Activated CD4-positive, alpha-beta memory T cell treated with anti-CD3 and anti-CD28 coated beads for 36 hours (primary cell): Measurements from ENCODE around the gene ZNF668. TPM values are rescaled to one million over a fixed set of nuclear protein-coding genes. Genes with fewer than 3 reads are reported as not detected.
"Not testable (repeated sequence)": the region's sequence is repeated elsewhere in the genome, so short reads cannot be mapped to it uniquely, and the experiment has no call there.

Experiments
- CTCF ChIA-PET: fragments of 350-600 bp; sonication (Branson Sonifier 250); formaldehyde crosslinking; loops from one replicate; lab custom pipeline; 2021; ENCODE audit warnings: antibody characterized with exemption, inconsistent platforms; lab: Charles Lee
- POLR2A ChIA-PET: fragments of 350-600 bp; sonication (Branson Sonifier 250); formaldehyde crosslinking; loops from one replicate; lab custom pipeline; 2021; ENCODE audit warnings: antibody characterized with exemption; lab: Charles Lee
- DNase-seq: peaks from one replicate; pipeline ENCODE4 v3.0.0-alpha.2; 2020
- H3K27ac Mint-ChIP-seq: one replicate; pipeline ENCODE4 v1.8.0; 2021; ENCODE audit warnings: mixed read lengths
- H3K27me3 Mint-ChIP-seq: one replicate; pipeline ENCODE4 v1.8.0; 2021; ENCODE audit warnings: mixed read lengths
- H3K36me3 Mint-ChIP-seq: one replicate; pipeline ENCODE4 v1.8.0; 2021; ENCODE audit warnings: mixed read lengths
- H3K4me1 Mint-ChIP-seq: one replicate; pipeline ENCODE4 v1.8.0; 2021; ENCODE audit warnings: low read depth, mixed read lengths
- H3K4me3 Mint-ChIP-seq: one replicate; pipeline ENCODE4 v1.8.0; 2021; ENCODE audit warnings: mild to moderate bottlenecking, mixed read lengths
- H3K9me3 Mint-ChIP-seq: one replicate; pipeline ENCODE4 v1.8.0; 2021; ENCODE audit warnings: mixed read lengths
- intact Hi-C: fragments of 100-400 bp; cut with micrococcal nuclease; formaldehyde crosslinking; loops from one replicate; pipeline ENCODE4 v1.15.1; 2023
- total RNA-seq, 2 experiments: library from RNA; stranded (reverse); gene quantifications; one replicate each; pipeline ENCODE4 v1.2.3, GENCODE V29; 2021

The ZNF668 gene
- total RNA-seq, 2 experiments from 2014 or later: 11.4 to 13.3 TPM

- H3K4me1 Mint-ChIP-seq: peaks cover 23% of the 10 kb centered on the region
- peaks cover 12% of the 10 kb centered on the region for H3K36me3 Mint-ChIP-seq
- H3K4me3 Mint-ChIP-seq: no peak overlapping the region
- ChIA-PET POLR2A (no interaction called here), CTCF (interaction anchor here (1.2 kb wide), 1 partner anchor 32 kb away, joined by 3 read pairs; no protein-coding TSS in a partner anchor)
- H3K9me3 Mint-ChIP-seq: no peaks in the 10 kb centered on the region
- H3K27me3 Mint-ChIP-seq: no peaks in the 10 kb centered on the region
- intact Hi-C loops: no loop called here
- no peak for DNase-seq
- no peak overlapping the region for H3K27ac Mint-ChIP-seq
Observed at GRCh38 chr16:31110106-31111034, 36.3 kb upstream of the ZNF668 start.

DNA sequence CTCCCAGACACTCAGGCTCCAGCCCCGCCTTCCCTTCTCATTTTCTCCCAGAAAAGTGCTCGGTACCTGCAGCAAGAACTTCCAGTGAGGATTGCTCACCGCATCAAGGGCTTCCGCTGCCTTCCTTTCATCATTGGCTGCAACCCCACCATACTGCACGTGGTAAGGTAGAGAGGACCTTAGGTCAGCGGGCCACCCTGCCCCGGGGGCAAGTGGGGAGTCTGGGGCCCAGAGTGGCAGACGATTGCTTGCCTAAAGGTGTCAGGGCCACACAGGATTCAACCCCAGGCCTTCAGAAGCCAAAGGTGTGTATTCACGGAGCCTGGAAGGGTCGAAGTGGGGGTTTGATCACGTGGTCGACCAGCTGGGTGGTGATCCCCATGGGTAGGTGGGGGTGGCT lies 35.6 kb upstream of the ZNF668 start:
- no peak for DNase-seq
- intact Hi-C loops: loop anchor here (2.0 to 5.0 kb wide), 2 partner anchors 15 to 77 kb away; partner anchors contain the start of genes STX4 and VKORC1
- ChIA-PET CTCF (interaction anchor here (1.2 kb wide), 2 partner anchors 33 to 125 kb away, joined by 3 read pairs; partner anchors contain the start of gene HSD3B7), POLR2A (no interaction called here)
- Mint-ChIP-seq H3K4me1 (peaks cover 23% of the 10 kb centered on the region), H3K9me3 (no peaks in the 10 kb centered on the region), H3K36me3 (peaks cover 12% of the 10 kb centered on the region), H3K4me3 (peak overlapping the region; percentile 70), H3K27me3 (no peaks in the 10 kb centered on the region), H3K27ac (no peak overlapping the region)

DNA sequence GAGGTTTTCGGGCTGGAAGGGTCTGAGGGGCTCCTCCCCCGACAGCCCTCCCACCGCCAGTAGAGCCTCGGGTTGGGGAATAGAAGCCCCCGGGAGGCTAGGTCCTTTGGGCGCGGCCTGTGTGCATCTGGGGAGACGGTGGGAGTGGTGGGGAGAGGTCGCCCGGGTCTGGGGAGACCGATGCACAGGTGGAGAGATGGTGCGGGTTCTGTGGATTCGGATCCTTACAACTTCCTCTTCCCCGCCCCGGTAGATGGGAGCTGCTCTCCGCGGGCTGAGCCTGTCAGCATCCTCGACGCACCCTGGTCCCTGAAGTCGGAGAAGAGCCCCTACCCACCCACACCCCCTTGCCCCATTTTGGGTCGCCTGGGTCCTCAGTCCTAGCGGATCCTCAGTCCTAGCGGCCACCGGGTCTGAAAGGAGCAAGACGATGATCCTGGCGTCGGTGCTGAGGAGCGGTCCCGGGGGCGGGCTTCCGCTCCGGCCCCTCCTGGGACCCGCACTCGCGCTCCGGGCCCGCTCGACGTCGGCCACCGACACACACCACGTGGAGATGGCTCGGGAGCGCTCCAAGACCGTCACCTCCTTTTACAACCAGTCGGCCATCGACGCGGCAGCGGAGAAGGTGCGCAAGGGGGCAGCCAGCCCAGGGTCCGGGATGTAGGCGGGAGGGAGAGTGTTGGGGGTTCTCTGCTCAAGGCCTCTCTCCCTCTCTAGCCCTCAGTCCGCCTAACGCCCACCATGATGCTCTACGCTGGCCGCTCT lies 34.9 kb upstream of the ZNF668 start:
- POLR2A ChIA-PET: interaction anchor here (2.7 kb wide), 1 partner anchor 8 kb away, joined by 9 read pairs; the partner anchor contains the start of gene KAT8
- intact Hi-C loops: loop anchor here (2.0 to 5.0 kb wide), 2 partner anchors 14 to 77 kb away; partner anchors contain the start of genes STX4 and VKORC1

DNA sequence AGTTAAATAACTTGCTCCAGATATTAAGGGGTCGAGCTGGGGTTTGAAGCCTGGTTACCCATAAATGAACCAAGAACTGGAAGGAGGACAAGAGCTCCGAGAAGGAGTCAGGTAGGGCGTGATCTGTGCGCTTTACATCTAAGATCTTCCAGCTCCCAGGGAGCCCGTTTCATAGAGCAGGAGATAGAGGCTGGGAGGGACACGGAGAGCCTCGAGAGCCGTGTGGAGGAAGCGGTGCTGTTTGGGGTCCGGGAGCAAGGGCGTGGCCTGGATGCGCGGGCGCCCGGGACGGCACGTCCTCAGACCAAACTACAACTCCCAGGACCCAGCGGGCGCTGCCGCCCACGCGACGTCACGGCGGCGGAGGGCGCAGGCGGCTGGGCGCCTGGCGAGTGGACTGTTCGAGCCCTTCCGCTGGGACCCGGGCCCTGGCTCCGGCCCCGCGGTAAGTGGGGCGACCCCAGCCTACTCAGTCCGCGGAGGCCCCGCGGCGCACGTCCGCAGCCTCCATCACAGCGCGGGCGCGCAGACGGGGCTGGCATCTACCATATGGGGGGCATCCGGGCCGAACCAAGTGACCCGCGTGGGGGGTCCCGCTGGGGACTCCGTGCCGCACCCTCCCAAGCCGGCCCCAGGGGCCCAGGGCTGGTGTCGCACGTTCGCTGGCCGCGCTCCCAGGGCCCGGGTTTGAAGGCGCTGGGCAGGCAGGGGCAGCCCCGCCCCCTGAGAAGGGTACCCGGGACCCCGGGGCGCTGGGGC lies 34.2 kb upstream of the ZNF668 start, which contains the start of gene BCKDK:
Gene BCKDK (plus strand): TSS at position 352 of the 759 bp plus-strand sequence. CDS start 838 bp downstream, outside the sequence.
- DNase-seq: peak; percentile 84
- Mint-ChIP-seq H3K9me3 (no peaks in the 10 kb centered on the region), H3K4me1 (peaks cover 18% of the 10 kb centered on the region), H3K27me3 (no peaks in the 10 kb centered on the region), H3K27ac (peak within 1 kb of the TSS; percentile 90), H3K4me3 (peak within 1 kb of the TSS; percentile 80), H3K36me3 (peaks cover 12% of the 10 kb centered on the region)
- intact Hi-C loops: loop anchor here (2.0 to 5.0 kb wide), 2 partner anchors 13 to 76 kb away; partner anchors contain the start of genes STX4 and VKORC1
- ChIA-PET CTCF (interaction anchor here (1.0 to 1.9 kb wide), 3 partner anchors 9 to 123 kb away, joined by 3 to 6 read pairs (median 4); partner anchors contain the start of genes HSD3B7 and KAT8), POLR2A (interaction anchor here (1.3 to 2.7 kb wide), 3 partner anchors 9 to 72 kb away, joined by 3 to 9 read pairs (median 5); partner anchors contain the start of genes FUS and KAT8)

More for the DNA sequence above, 34.9 kb upstream of the ZNF668 start:
- no peak overlapping the region for H3K27ac Mint-ChIP-seq
- no peak for DNase-seq
- peaks cover 12% of the 10 kb centered on the region for H3K36me3 Mint-ChIP-seq
- CTCF ChIA-PET: interaction anchor here (1.2 kb wide), 1 partner anchor 124 kb away, joined by 3 read pairs; the partner anchor contains the start of gene HSD3B7
- no peaks in the 10 kb centered on the region for H3K9me3 Mint-ChIP-seq
- no peaks in the 10 kb centered on the region for H3K27me3 Mint-ChIP-seq
- peak overlapping the region; percentile 76 for H3K4me3 Mint-ChIP-seq
- H3K4me1 Mint-ChIP-seq: peaks cover 23% of the 10 kb centered on the region

DNA sequence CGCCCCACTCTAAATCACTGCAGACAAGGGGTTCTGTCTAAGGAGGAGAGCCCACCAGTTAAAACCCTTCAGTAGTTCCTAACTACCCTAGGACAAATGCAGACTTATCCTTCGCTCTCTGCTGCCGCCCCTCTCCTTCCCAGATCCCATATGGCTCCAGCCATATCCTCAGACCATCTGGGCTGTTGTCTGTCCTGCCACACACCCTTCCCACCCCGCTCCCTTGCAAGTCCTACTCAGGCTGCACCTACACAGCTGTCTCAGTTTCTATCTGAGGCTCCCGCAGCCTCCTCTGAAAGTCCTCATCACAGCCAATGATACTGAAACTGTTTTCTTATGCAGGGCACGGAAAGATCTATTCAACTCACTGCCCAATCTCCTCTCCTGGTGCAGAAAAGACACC lies 33.4 kb upstream of the ZNF668 start:
- peak; percentile 76 for DNase-seq
- Mint-ChIP-seq H3K36me3 (peaks cover 12% of the 10 kb centered on the region), H3K27ac (peak overlapping the region; percentile 90), H3K4me1 (peaks cover 18% of the 10 kb centered on the region), H3K9me3 (no peaks in the 10 kb centered on the region), H3K27me3 (no peaks in the 10 kb centered on the region), H3K4me3 (peak overlapping the region; percentile 80)
- ChIA-PET POLR2A (interaction anchor here (1.3 to 2.7 kb wide), 3 partner anchors 10 to 72 kb away, joined by 3 to 9 read pairs (median 5); partner anchors contain the start of genes FUS and KAT8), CTCF (interaction anchor here (1.0 to 1.9 kb wide), 3 partner anchors 10 to 353 kb away, joined by 3 to 6 read pairs (median 4); partner anchors contain the start of gene KAT8)
- intact Hi-C loops: loop anchor here (2.0 to 5.0 kb wide), 2 partner anchors 35 to 75 kb away; partner anchors contain the start of gene STX4

DNA sequence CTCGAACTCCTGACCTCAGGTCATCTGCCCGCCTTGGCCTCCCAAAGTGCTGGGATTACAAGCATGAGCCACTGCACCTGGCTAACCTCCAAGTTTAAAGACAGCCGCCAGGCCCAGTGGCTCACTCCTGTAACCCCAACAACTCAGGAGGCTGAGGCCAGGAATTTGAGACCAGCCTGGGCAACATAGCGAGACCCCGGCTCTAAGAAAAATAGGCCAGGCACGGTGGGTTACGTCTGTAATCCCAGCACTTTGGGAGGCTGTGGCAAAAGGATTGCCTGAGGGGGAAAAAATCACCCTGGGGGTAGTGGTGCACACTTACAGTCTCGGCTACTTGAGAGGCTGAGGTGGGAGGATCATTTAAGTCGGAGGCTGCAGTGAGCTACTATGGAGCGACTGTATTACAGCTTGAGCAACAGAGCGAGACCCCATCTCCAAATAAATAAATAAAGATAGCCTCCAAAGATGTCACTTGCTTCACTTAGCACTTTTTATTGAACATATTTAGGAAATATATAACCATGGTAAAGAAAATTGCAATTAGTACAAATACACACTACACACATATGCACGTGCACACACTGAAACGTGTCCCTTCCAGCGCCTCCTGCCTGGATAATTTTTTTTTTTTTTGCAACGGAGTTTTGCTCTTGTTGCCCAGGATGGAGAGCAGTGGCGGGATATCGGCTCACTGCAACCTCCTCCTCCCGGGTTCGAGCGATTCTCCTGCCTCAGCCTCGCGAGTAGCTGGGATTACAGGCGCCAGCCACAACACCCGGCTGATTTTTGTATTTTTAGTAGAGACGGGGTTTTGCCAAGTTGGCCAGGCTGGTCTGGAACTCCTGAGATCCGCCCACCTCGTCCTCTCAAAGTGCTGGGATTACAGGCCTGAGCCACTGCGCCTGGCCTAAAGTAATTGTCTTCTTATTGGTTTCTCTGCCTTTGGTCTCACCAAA lies 32.7 kb upstream of the ZNF668 start:
- Mint-ChIP-seq H3K27me3 (no peaks in the 10 kb centered on the region), H3K36me3 (peaks cover 10% of the 10 kb centered on the region), H3K4me1 (peaks cover 18% of the 10 kb centered on the region), H3K27ac (peak overlapping the region; percentile 90), H3K9me3 (no peaks in the 10 kb centered on the region), H3K4me3 (peak overlapping the region; percentile 80)
- no peak for DNase-seq
- intact Hi-C loops: loop anchor here (2.0 to 5.0 kb wide), 2 partner anchors 36 to 74 kb away; partner anchors contain the start of gene STX4
- CTCF ChIA-PET: interaction anchor here (1.0 to 1.9 kb wide), 2 partner anchors 11 to 353 kb away, joined by 3 to 6 read pairs; partner anchors contain the start of gene KAT8
- POLR2A ChIA-PET: interaction anchor here (1.3 to 2.7 kb wide), 3 partner anchors 11 to 73 kb away, joined by 3 to 9 read pairs (median 5); partner anchors contain the start of genes FUS and KAT8

DNA sequence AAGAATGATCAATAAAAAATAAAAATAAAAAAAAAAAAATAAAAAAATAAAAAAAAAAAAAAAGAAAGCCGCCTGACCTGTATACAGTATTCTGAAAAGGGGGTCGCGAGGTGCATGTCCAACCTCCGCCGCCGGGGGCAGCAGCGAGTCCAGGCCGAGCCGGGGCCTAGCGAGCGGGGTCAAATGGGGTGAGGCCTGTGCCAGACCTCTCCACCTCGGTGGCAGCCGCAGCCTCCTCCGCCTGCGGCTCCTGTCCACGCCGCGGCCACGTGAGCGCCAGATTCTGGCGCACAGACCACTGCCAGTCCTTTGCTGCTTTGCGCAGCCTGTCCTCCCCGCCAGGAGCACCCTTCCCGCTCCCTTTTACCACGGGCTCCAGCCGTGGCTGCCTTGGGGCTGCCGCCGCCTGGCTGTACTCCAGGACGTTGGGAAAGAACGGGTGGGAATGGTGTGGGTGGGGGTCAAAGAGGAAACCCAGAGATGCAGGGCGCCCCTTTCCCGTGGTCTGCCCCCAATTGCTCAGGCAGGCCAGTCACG lies 31.7 kb upstream of the ZNF668 start:
- H3K4me3 Mint-ChIP-seq: no peak overlapping the region
- H3K9me3 Mint-ChIP-seq: no peaks in the 10 kb centered on the region
- H3K36me3 Mint-ChIP-seq: peaks cover 9% of the 10 kb centered on the region
- peak; percentile 86 for DNase-seq
- H3K27ac Mint-ChIP-seq: peak overlapping the region; percentile 45
- ChIA-PET POLR2A (no interaction called here), CTCF (no interaction called here)
- H3K27me3 Mint-ChIP-seq: no peaks in the 10 kb centered on the region
- peaks cover 18% of the 10 kb centered on the region for H3K4me1 Mint-ChIP-seq
- intact Hi-C loops: loop anchor here (2.0 to 5.0 kb wide), 2 partner anchors 37 to 73 kb away; partner anchors contain the start of gene STX4

DNA sequence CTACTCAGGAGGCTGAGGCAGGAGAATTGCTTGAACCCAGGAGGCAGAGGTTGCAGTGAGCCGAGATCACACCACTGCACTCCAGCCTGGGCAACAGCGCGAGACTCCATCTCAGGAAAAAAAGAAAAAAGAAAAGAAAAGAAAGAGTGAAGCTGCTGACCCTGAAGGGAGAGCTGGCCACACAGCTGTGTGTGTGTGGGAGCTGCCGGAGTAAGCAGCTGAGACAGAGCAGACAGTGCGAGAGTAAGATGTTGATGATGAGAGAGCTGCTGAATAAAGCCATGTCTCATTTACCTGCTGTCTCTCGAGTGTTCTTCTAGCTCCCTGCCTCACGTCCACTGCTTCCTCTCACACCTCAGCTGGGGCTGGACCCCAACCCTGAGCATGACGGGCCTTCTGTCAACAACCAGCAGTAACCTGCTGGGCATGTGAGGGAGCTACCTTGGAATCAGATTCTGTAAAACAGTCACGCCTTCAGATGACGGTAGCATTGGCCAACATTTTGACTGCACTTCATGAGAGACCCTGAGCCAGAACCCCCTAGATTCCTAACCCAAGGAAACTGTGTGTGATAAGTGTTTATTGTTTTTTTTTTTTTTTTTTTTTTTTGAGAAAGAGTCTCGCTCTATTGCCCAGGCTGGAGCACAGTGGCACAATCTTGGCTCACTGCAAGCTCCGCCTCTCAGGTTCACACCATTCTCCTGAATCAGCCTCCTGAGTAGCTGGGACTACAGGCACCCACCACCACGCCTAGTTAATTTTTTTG lies 27.0 kb upstream of the ZNF668 start:
- H3K27me3 Mint-ChIP-seq, H3K36me3 Mint-ChIP-seq, H3K4me1 Mint-ChIP-seq, H3K9me3 Mint-ChIP-seq, H3K27ac Mint-ChIP-seq, intact Hi-C loops, POLR2A ChIA-PET, DNase-seq, H3K4me3 Mint-ChIP-seq: not testable (repeated sequence)
- CTCF ChIA-PET: interaction anchor here (1.0 to 1.1 kb wide), 3 partner anchors 17 to 159 kb away, joined by 3 to 6 read pairs (median 3); partner anchors contain the start of gene KAT8
